ENCODE results near the gene OSBPL3. TPM values are rescaled to one million over a fixed set of nuclear protein-coding genes. Genes with fewer than 3 reads are reported as not detected.

OSBPL3 gene
- total and polyA plus RNA-seq, 2 donors (not counting 1 experiment from before 2014, with no cell fraction given), result 22.7 to 70.2 TPM

DNA sequence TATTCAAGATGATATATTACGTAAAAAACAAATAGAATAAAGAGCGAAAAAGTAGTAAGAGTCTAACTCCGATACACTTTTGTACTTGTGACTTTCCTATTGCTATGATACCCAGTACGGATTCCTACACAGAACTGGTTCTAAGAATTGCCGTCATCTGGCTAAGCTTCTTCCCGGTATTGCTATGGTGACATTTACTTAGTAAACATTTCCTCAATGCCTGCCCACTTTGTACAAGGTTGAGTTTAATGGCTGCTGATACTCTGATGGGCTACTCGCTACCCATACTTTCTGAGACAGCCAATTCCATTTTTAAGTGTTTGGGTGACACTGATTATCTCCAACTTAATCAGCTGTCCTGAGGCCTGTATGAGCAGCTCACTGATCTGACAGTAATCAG lies 55.6 kb downstream of the OSBPL3 start:
- Histone ChIP-seq H3K27me3 (ENCODE audit: control insufficient read depth, insufficient read depth, low read length) (no peaks in the 10 kb centered on the region), H3K36me3 (ENCODE audit: control insufficient read depth, insufficient read depth, low read length) (no peaks in the 10 kb centered on the region), H3K9ac (ENCODE audit: insufficient read depth, low read length) (no peak overlapping the region), H3K4me2 (ENCODE audit: extremely low read depth, insufficient read depth, low read length) (no peak overlapping the region), H3K9me3 (ENCODE audit: control insufficient read depth, insufficient read depth, low read depth, low read length) (no peaks in the 10 kb centered on the region), H3K4me3 (replicated peaks in 1 of 4; ENCODE audit: control extremely low read depth in 1 of 4, insufficient read depth in 1 of 4, low read depth in 3 of 4, low read length in 4 of 4) (no peak overlapping the region), H4K20me1 (ENCODE audit: control insufficient read depth, extremely low read depth, insufficient read depth, low read length) (no peaks in the 10 kb centered on the region), H3K27ac (ENCODE audit: insufficient read depth, low read length) (no peak overlapping the region), H2AFZ (ENCODE audit: low read length) (no peak overlapping the region), H3K79me2 (ENCODE audit: control insufficient read depth, insufficient read depth, low read length) (peaks cover 62% of the 10 kb centered on the region), H3K4me1 (ENCODE audit: control insufficient read depth, extremely low read depth, insufficient read depth, low read length) (peaks cover 18% of the 10 kb centered on the region)
- no peak for TF ChIP-seq EZH2 (IDR thresholded peaks at IDR 0.05; ENCODE audit: low read length, missing control alignments)
- TF ChIP-seq, protein P1, sequence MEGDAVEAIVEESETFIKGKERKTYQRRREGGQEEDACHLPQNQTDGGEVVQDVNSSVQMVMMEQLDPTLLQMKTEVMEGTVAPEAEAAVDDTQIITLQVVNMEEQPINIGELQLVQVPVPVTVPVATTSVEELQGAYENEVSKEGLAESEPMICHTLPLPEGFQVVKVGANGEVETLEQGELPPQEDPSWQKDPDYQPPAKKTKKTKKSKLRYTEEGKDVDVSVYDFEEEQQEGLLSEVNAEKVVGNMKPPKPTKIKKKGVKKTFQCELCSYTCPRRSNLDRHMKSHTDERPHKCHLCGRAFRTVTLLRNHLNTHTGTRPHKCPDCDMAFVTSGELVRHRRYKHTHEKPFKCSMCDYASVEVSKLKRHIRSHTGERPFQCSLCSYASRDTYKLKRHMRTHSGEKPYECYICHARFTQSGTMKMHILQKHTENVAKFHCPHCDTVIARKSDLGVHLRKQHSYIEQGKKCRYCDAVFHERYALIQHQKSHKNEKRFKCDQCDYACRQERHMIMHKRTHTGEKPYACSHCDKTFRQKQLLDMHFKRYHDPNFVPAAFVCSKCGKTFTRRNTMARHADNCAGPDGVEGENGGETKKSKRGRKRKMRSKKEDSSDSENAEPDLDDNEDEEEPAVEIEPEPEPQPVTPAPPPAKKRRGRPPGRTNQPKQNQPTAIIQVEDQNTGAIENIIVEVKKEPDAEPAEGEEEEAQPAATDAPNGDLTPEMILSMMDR (conservative IDR thresholded peaks at IDR 0.05 in 1 of 2, IDR thresholded peaks at IDR 0.05 in 1 of 2; ENCODE audit: low read depth in 1 of 2, low read length in 2 of 2), result no peak
- DNase-seq (ENCODE audit: low read depth in 2 of 2), result no peak

DNA sequence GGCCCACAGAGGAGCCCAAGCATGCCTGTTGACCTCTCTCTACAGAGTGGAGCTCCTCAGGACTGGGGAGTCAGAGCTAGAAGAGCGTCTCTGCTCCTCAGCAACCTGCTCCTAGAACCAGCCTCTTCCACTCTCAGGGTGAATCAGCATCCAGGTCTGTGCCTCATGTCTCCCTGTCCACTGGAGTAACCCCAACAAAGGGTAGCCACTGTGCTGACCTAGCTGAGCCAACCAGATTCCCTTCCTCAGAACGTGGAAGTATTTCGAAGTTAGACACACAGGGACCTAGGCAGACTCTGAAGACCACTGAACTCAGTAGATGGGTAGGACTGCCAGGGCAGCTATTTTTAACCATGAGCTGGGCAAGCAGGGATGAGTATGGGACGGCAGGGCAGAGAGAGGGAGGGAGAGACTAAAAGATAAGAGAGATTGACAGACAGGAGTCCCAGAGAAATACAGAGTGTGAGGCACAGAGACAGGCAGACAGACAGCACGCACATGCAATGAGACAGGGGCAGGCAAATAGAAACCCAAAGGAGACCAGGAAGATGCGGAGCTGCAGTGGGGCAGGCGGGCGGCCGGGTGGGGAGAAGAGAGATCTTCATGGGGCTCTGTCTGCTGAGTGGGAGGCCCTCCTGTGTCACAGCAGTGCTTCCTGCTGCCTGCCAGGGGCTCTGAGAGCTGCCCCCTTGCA lies 56.7 kb downstream of the OSBPL3 start:
- Histone ChIP-seq H2AFZ (ENCODE audit: low read length) (no peak overlapping the region), H3K9me3 (ENCODE audit: control insufficient read depth, insufficient read depth, low read depth, low read length) (no peaks in the 10 kb centered on the region), H3K27me3 (ENCODE audit: control insufficient read depth, insufficient read depth, low read length) (no peaks in the 10 kb centered on the region), H3K27ac (ENCODE audit: insufficient read depth, low read length) (no peak overlapping the region), H3K4me3 (replicated peaks in 1 of 4; ENCODE audit: control extremely low read depth in 1 of 4, insufficient read depth in 1 of 4, low read depth in 3 of 4, low read length in 4 of 4) (no peak overlapping the region), H3K36me3 (ENCODE audit: control insufficient read depth, insufficient read depth, low read length) (no peaks in the 10 kb centered on the region), H3K9ac (ENCODE audit: insufficient read depth, low read length) (no peak overlapping the region), H4K20me1 (ENCODE audit: control insufficient read depth, extremely low read depth, insufficient read depth, low read length) (no peaks in the 10 kb centered on the region), H3K4me2 (ENCODE audit: extremely low read depth, insufficient read depth, low read length) (no peak overlapping the region), H3K4me1 (ENCODE audit: control insufficient read depth, extremely low read depth, insufficient read depth, low read length) (peaks cover 18% of the 10 kb centered on the region), H3K79me2 (ENCODE audit: control insufficient read depth, insufficient read depth, low read length) (peaks cover 63% of the 10 kb centered on the region)
- TF ChIP-seq, protein P1 (conservative IDR thresholded peaks at IDR 0.05 in 1 of 2, IDR thresholded peaks at IDR 0.05 in 1 of 2; ENCODE audit: low read depth in 1 of 2, low read length in 2 of 2), result no peak
- no peak for TF ChIP-seq EZH2 (IDR thresholded peaks at IDR 0.05; ENCODE audit: low read length, missing control alignments)
- no peak for DNase-seq (ENCODE audit: low read depth in 2 of 2)

DNA sequence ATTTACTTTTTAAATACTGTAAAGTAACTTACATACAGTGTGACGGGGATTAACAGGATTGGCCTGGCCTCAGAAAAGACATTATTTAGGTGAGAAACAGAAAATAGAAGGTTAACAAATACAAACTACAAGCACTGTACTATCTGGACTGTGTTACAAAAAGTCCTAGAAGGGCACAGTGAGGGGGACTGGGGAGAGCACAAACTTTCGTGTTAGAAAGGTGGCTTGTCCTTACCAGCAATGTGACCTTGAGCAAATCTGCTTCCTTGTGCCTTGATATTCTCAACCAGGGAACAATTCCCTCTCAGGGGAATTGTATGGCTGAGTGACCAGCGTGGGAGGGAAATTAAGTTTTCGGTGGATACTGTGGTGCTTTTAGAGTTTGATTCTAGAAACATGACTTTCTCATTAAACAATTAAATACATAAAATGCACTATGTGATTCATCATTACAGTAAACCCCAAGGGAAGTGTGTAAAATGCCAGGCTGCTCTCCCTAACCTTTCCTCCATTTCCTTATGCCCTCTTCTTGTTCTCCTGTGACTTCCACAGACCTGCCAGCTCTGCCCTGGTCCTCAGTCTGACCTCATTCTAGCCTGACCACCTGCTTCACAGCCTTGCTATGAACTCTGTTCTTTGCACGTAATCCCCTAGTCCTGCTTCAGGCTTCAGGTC lies 57.7 kb downstream of the OSBPL3 start:
- H3K36me3 ChIP-seq (ENCODE audit: control insufficient read depth, insufficient read depth, low read length), result no peaks in the 10 kb centered on the region
- H3K27me3 ChIP-seq (ENCODE audit: control insufficient read depth, insufficient read depth, low read length), result no peaks in the 10 kb centered on the region
- TF ChIP-seq, protein P1 (conservative IDR thresholded peaks at IDR 0.05 in 1 of 2, IDR thresholded peaks at IDR 0.05 in 1 of 2; ENCODE audit: low read depth in 1 of 2, low read length in 2 of 2), result no peak
- TF ChIP-seq EZH2 (IDR thresholded peaks at IDR 0.05; ENCODE audit: low read length, missing control alignments), result no peak
- H3K79me2 ChIP-seq (ENCODE audit: control insufficient read depth, insufficient read depth, low read length), result peaks cover 65% of the 10 kb centered on the region
- H4K20me1 ChIP-seq (ENCODE audit: control insufficient read depth, extremely low read depth, insufficient read depth, low read length), result no peaks in the 10 kb centered on the region
- H2AFZ ChIP-seq (ENCODE audit: low read length), result no peak overlapping the region
- H3K4me2 ChIP-seq (ENCODE audit: extremely low read depth, insufficient read depth, low read length), result peak overlapping the region; percentile 48
- no peak overlapping the region for H3K9ac ChIP-seq (ENCODE audit: insufficient read depth, low read length)
- no peak for DNase-seq (ENCODE audit: low read depth in 2 of 2)
- peaks cover 24% of the 10 kb centered on the region for H3K4me1 ChIP-seq (ENCODE audit: control insufficient read depth, extremely low read depth, insufficient read depth, low read length)
- peak overlapping the region; percentile 14 for H3K27ac ChIP-seq (ENCODE audit: insufficient read depth, low read length)
- no peaks in the 10 kb centered on the region for H3K9me3 ChIP-seq (ENCODE audit: control insufficient read depth, insufficient read depth, low read depth, low read length)
- no peak overlapping the region for H3K4me3 ChIP-seq (replicated peaks in 1 of 4; ENCODE audit: control extremely low read depth in 1 of 4, insufficient read depth in 1 of 4, low read depth in 3 of 4, low read length in 4 of 4)

Measured in fibroblast of lung (primary cell).